ENCODE measurements around the gene RASA2. TPM values are rescaled to one million over a fixed set of nuclear protein-coding genes. Genes with fewer than 3 reads are reported as not detected.

The RASA2 gene
- total and polyA plus RNA-seq, 9 of the 15 experiments (the other 6 are each of a cell fraction or from before 2014, with no cell fraction given): 2.0 to 12.8 (median 9.5) TPM

DNA sequence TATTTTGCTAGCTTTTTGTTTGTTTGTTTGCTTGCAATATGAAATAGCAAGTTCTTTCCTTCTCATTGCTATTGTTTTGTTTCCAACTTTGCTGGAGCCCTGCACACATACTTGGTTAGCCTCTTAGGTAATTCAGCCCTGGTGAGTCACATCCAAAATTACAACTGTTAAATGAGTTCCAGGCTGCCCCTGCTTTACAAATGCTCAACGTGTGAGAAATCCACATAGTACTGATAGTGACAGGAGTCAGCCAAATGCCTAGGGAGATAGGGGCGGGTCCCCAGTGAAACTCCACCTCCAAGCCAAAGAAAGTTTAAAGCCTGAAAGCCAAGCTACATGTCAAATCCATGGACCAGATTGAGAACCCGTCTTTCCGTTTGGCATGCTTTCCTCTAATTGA, 169.9 kb downstream of the RASA2 start (continued):
- TF ChIP-seq, protein P1, sequence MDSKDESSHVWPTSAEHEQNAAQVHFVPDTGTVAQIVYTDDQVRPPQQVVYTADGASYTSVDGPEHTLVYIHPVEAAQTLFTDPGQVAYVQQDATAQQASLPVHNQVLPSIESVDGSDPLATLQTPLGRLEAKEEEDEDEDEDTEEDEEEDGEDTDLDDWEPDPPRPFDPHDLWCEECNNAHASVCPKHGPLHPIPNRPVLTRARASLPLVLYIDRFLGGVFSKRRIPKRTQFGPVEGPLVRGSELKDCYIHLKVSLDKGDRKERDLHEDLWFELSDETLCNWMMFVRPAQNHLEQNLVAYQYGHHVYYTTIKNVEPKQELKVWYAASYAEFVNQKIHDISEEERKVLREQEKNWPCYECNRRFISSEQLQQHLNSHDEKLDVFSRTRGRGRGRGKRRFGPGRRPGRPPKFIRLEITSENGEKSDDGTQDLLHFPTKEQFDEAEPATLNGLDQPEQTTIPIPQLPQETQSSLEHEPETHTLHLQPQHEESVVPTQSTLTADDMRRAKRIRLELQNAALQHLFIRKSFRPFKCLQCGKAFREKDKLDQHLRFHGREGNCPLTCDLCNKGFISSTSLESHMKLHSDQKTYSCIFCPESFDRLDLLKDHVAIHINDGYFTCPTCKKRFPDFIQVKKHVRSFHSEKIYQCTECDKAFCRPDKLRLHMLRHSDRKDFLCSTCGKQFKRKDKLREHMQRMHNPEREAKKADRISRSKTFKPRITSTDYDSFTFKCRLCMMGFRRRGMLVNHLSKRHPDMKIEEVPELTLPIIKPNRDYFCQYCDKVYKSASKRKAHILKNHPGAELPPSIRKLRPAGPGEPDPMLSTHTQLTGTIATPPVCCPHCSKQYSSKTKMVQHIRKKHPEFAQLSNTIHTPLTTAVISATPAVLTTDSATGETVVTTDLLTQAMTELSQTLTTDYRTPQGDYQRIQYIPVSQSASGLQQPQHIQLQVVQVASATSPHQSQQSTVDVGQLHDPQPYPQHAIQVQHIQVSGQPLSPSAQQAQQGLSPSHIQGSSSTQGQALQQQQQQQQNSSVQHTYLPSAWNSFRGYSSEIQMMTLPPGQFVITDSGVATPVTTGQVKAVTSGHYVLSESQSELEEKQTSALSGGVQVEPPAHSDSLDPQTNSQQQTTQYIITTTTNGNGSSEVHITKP (IDR thresholded peaks at IDR 0.05; ENCODE audit: partially characterized antibody): peak; percentile 77
- no peak for TF ChIP-seq HOXB6 (CRISPR knock-in tag; IDR thresholded peaks at IDR 0.05; ENCODE audit: borderline replicate concordance)
- 0 out of 2 replicates have a peak, but pooled peaks have one; percentile 16 for TF ChIP-seq JUND (IDR thresholded peaks at IDR 0.05; ENCODE audit: borderline replicate concordance, low read depth, low read length)
- TF ChIP-seq JUND (tag; IDR thresholded peaks at IDR 0.05; ENCODE audit: borderline replicate concordance, low read depth, low read length): no peak
- no peak for TF ChIP-seq E2F1 (CRISPR knock-in tag; IDR thresholded peaks at IDR 0.05)
- TF ChIP-seq ZBED1 (IDR thresholded peaks at IDR 0.05): no peak
- TF ChIP-seq CREB1 (IDR thresholded peaks at IDR 0.05): no peak
- TF ChIP-seq CREB1 (CRISPR knock-in tag; IDR thresholded peaks at IDR 0.05): no peak
- no peak for TF ChIP-seq EP400 (IDR thresholded peaks at IDR 0.05)
- TF ChIP-seq FOXA3 (CRISPR knock-in tag; conservative IDR thresholded peaks at IDR 0.05 in 1 of 2, IDR thresholded peaks at IDR 0.05 in 1 of 2): no peak
- TF ChIP-seq NR4A1 (CRISPR knock-in tag; IDR thresholded peaks at IDR 0.05): no peak
- no peak for TF ChIP-seq NR4A1 (tag; IDR thresholded peaks at IDR 0.05)

Measured in K562 (cell line).